HG03520 (cell line): Measurements from ENCODE around the gene CHCHD6.

ENCODE experiments used
- ATAC-seq: cut with Tn5 transposase; IDR thresholded peaks from one replicate; pipeline ENCODE4 v1.9.1; 2021; ENCODE audit warnings: mild to moderate bottlenecking, moderate library complexity; ENCODE audit not compliant: unreplicated experiment

CHCHD6 gene

GRCh38 chr3:126970921-126971320 is 266.9 kb downstream of the CHCHD6 start:
- ATAC-seq = no peak

DNA sequence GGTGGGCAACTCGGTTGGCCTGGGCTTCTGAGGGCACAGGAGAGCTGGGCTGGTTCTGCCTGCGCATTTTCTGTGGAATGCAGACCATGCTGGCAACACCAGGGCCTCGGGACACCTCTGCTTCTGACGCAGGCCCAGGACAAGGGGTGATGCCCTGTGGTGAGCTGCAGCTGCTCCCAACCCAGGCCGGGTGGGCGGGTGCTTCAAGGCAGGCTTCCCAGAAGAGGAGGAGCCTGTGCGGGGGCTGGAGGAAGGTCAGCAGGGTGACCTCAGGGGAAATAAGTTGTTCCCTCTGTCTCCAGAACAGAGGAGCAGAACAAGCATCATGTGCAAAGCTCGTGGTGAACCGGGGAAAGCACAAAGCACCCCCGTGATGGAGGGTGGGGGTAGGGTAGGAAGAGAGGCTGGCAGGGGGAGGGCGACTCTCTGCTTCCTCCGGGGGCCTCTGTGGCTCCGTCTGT is 267.9 kb downstream of the CHCHD6 start:
- ATAC-seq = no peak

DNA sequence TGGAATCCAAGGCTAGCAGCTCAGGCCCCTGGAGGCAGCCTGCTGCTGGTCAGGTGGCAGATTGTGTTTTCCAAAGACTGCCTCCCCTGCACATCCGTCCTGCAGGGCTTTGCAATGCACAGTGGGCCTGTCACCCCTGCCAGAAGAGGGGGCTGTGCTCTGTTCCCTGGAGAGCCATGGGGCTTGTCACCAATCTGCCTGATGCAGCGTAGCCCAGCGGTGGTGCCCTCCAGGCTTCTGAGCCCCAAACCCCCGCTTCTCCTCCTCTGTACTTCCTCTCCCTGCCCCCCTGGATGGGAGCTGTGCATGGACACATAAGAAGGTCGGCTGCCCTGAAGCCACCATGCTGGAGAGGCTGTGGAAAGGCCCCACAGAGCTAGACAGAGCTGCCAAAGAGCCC is 268.8 kb downstream of the CHCHD6 start:
- no peak for ATAC-seq

DNA sequence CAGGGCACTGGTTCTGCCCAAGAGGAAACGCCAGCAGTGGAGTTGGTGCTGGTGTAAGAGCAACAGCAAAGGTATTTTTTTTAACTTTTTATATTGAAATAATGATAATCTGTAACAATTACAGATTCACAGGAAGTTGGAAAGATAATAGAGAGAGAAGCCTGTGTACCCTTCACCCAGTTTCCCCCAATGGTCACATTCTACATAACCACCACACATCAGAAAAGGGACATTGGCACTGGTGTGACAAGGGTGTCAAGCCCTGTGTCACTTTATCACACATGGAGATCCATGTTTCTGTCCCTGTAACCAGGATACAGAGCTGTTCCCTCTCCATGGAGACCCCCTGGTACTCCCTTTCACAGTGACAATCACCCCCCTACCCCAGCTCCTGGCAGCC is 269.8 kb downstream of the CHCHD6 start:
- ATAC-seq = no peak

DNA sequence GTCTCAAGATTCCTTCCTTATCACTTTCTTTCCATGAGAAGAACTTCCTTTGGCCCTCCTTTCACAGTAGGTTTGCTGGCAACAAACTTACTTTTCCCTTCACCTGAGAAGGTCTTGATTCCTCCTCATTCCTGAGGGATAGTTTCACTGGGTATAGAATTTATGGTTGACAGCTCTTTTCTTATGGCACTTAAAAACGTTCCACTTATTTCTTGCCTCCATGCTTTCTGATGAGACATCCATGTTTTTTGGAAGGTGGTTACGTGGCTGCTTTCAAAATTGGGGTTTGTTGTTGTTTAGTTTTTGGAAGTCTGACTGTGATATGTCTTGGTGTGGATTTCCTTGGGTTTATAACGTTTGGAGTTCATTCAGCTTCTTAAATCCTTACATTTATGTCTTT is 270.7 kb downstream of the CHCHD6 start:
- no peak for ATAC-seq

GRCh38 chr3:126976906-126977305 is 272.9 kb downstream of the CHCHD6 start:
- ATAC-seq = no peak

DNA sequence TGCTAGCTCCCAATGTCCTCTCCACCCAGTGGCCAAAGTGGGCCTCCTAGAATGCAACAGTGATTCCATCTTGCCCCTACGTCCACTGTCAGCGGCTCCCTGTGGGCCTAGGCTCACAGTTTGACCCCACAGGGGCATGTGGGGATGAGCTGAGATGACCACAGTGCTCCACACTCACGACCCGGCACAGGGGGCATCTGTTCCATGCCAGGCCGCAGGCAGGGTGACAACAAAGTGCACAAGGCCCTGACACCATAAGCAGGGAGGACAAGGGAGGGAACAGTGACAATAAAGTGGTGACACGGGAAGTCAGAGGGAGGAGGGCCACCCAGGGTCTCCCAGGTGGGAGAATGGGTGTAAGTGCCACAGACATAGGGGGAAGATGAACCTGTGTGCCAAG is 273.8 kb downstream of the CHCHD6 start:
- no peak for ATAC-seq

GRCh38 chr3:126978291-126978690 is 274.3 kb downstream of the CHCHD6 start:
- ATAC-seq = no peak

- no peak for ATAC-seq
Measured at GRCh38 chr3:126979046-126979628, 275.1 kb downstream of the CHCHD6 start.

- ATAC-seq = no peak
Measured at GRCh38 chr3:126980266-126980811, 276.3 kb downstream of the CHCHD6 start.

- ATAC-seq = peak; percentile 23
Measured at GRCh38 chr3:126982126-126982470, 278.1 kb downstream of the CHCHD6 start.

DNA sequence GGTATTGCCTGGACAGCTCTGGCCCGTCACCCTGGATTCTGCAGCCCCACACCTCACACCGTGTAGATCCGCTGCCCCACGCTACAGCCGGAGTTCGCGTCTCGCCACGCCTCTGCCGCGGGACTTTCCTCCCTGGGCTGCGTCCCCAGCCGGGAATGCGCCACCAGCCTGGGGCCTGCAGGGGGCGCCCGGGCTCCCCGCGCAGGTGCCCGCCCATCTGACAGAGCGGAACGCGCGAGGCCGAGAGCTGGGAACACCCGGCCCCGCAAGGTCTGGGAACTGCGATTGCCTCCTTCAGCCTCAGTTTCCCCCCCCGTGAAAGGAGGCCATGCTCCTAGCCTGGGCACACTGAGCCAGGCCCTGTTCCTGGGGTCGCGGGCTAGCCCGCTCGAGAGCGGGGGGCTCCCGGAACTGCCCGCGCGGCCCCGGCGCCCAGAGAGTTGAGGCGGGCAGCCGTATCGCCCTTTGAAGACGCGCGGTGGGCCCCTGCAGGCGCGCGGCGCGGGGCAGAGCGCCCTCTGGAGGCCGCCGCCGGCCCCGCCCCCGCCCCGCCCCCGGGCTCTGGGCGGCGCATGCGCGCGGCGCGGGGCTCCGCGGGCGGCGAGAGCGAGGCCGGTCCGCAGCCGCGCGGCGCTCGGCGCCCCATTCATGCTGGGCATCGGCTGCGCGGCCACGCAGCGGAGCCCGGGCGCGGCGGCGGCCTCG is 278.6 kb downstream of the CHCHD6 start, which contains the start of gene PLXNA1:
Gene PLXNA1 (plus strand): TSS at position 645 of the 705 bp plus-strand sequence. CDS start 5,479 bp downstream, outside the sequence.
- ATAC-seq = peak; percentile 73

DNA sequence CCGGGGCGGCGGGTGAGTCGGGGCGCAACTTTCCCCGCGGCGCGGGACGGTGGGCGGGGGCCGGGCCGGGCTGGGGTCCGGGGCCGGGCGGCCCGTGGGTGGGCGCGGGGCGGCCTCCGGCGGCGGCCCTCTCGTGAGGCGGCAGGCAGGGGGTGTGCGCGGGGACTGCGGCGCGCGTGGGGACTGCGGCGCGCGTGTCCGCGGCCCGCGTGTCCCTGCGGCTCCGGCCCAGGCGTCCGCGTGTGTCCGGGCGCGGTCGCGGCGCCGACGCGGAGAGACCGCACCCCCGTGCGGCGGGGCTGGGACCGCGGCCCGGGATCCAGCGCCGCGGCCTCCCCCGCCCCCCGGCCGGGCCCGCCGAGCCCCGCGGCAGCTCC is 279.2 kb downstream of the CHCHD6 start:
- peak; percentile 4 for ATAC-seq

- ATAC-seq = no peak
Measured at GRCh38 chr3:126983653-126984390, 279.8 kb downstream of the CHCHD6 start.

GRCh38 chr3:126984391-126985131 is 280.5 kb downstream of the CHCHD6 start:
- no peak for ATAC-seq

DNA sequence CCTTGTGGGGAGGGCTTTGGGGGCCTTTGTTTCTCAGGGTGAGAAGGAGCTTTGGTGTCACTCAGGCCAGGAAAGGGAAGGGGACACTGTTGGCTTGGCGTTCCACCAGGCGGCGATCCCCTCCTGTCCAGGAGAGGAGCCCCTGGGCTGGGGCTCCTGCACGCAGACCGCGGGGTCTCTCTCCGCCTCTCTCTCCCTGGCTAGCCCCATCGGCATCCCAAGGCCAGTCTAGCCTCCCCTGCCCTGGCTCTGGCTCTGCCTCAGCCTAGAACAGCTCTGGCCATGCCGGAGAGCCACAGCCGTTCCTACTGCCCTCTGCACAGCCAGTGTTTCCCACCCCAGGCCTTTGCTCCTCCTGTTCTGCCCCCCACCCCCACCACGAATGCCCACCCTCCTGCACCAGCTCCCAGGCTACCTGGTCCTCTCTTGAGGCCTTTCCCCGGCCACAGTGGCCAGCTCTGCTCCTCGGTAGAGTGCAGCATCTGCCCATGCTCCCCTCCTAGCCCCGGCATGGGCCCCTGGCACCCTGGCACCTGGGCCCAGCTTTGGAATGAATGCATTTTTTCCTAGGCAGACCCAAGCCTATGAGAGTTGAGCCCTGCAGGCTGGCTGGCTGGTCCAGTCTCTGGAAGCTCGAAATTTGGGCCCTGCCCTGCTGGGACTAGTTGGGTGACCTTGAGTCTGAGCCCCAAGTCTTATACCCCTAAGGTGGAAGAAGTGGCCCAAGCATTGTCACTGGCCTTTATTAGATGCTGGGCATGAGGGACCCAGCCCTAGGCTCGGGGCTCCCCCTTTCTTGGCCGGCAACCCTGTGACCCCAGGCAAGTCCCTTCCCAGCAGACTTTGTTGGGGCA is 281.3 kb downstream of the CHCHD6 start:
- ATAC-seq = no peak

- no peak for ATAC-seq
Measured at GRCh38 chr3:126986001-126986400, 282.0 kb downstream of the CHCHD6 start.

DNA sequence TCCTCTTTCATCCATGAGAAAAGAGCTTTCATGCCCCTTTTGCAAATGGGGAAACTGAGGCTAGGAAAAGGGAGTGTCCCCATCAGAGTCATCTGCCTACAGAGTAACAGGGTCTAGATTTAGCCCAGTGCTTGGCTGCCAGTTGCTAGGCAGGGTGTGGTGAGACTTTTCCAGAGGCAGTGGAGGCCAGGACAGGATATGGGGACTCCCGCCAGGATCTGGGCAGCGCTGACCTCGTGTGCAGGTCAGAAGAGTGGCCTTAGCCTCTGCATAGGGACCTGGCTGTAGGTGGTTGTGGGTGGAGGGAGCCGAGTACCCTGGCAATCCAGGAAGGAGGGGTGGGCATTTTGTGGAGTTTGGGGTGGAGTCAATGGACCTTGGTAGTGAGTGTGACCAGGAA is 283.1 kb downstream of the CHCHD6 start:
- ATAC-seq = no peak

DNA sequence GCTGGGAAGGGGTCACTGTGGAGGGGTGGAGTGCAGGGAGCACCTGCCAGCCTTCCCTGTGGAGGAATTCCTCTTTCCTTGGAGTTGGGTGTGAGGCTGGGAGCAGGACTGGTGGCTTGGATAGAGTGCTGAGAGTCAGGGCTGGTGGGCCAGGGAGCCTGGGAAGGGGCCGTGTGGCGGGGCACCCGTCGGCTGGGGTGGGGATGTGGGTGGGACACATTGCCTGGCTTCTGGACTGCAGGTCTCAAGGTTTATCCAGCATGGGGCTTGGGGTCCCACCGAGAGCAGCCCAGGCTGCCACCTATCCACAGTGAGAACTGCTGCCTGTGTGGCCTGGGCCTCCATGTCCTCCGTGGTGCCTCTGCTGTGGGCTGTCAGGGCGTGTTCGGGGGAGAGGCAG is 283.6 kb downstream of the CHCHD6 start:
- ATAC-seq = no peak

GRCh38 chr3:126988451-126989021 is 284.5 kb downstream of the CHCHD6 start:
- no peak for ATAC-seq
